Effector memory CD8-positive, alpha-beta T cell (primary cell): ENCODE data around the gene HOXB1.
A peak's percentile ranks its signal among the peaks of the same experiment; 100 is the strongest.

ENCODE experiments used
- ATAC-seq: fragments of 150-1000 bp; cut with Tn5 transposase; replicated peaks from 2 replicates; pipeline ENCODE4 v1.10.0; 2021; ENCODE audit warnings: mild to moderate bottlenecking, moderate library complexity
- DNase-seq, 3 experiments: peaks; one replicate each; pipeline ENCODE4 v3.0.0; 2021
- H3K27ac Mint-ChIP-seq, 2 donors: one replicate each; pipeline ENCODE4 v1.8.0; 2022; ENCODE audit warnings: mild to moderate bottlenecking in 2 of 2, mixed read lengths in 2 of 2, moderate library complexity in 2 of 2
- H3K27me3 Mint-ChIP-seq, 2 donors: one replicate each; pipeline ENCODE4 v1.8.0; 2022; ENCODE audit warnings: mixed read lengths in 2 of 2
- H3K36me3 Mint-ChIP-seq: one replicate; pipeline ENCODE4 v1.8.0; 2022; ENCODE audit warnings: mild to moderate bottlenecking, moderate library complexity, mixed read lengths; ENCODE audit not compliant: insufficient read depth
- H3K4me1 Mint-ChIP-seq, 2 donors: one replicate each; pipeline ENCODE4 v1.8.0; 2022; ENCODE audit warnings: low read depth in 2 of 2, mixed read lengths in 2 of 2
- H3K4me3 Mint-ChIP-seq, 2 donors: one replicate each; pipeline ENCODE4 v1.8.0; 2022; ENCODE audit warnings: mild to moderate bottlenecking in 2 of 2, mixed read lengths in 2 of 2, moderate library complexity in 2 of 2
- H3K9me3 Mint-ChIP-seq, 2 donors: one replicate each; pipeline ENCODE4 v1.8.0; 2022; ENCODE audit warnings: mixed read lengths in 2 of 2
- total RNA-seq, 9 experiments: gene quantifications; one replicate each; lab custom pipeline; 2026; lab: John Stamatoyannopoulos, UW

The HOXB1 gene
- total RNA-seq: 0 reads per million in 9 experiments

GRCh38 chr17:48530887-48531272, at the start of gene HOXB1:
Gene HOXB1, minus strand, starts transcription at chr17:48531011. Its CDS starts 107 bp downstream, at chr17:48530904.
- Mint-ChIP-seq H3K27me3 (peaks cover 10 to 24% of the 10 kb centered on the region in 2 donors), H3K36me3 (no peaks in the 10 kb centered on the region), H3K4me3 (no peak within 1 kb of the TSS), H3K4me1 (no peaks in the 10 kb centered on the region), H3K27ac (no peak within 1 kb of the TSS), H3K9me3 (no peaks in the 10 kb centered on the region)
- ATAC-seq (no peak), DNase-seq (no peak)

DNA sequence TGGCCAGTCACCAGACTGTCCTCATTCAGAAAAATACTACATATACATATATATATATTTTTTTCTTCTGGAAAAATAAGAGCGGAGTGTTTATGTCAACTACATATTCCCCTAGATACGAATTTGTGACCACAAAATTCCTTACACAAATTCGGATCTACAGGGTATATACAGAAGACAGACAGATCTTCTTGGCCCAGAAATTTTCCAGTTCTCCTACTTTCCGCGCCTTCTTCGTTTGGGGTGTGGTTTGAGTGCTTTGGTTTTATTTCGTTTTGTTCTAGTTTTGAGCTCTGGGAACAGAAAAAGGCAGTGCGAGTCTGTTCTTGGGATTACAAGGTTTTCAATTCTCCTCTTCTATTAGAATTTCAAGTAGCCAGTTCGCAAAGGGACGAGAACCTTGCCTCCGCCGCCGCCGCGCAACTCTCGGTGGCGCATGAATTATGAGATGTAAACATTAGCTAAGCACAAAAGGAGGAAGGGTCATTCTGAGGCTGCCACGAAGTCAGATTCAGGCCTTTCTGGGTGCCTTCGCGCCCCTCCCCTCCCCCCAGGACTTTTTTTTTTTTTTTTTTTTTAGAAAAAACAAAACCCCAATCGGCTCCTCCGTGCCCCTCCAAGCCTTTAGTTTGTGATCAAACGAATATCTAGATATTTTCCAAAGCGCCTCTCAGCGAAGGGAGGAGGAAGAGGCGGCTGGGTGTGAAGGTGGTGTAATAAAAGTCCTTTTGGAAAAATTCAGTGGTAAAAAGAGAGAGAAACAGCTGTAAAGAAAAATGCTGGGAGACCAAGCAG, 49.1 kb upstream of the HOXB1 start:
- Mint-ChIP-seq H3K9me3 (no peaks in the 10 kb centered on the region), H3K27ac (peak overlapping the region in 1 of 2 donors; percentile 92), H3K27me3 (peaks cover 51 to 64% of the 10 kb centered on the region in 2 donors), H3K4me1 (peaks cover 16% of the 10 kb centered on the region in 2 donors), H3K36me3 (peaks cover 12% of the 10 kb centered on the region), H3K4me3 (peak overlapping the region; percentile 90 to 94)
- ATAC-seq (no peak), DNase-seq (no peak)

- Mint-ChIP-seq H3K9me3 (no peaks in the 10 kb centered on the region), H3K4me1 (peaks cover 13 to 15% of the 10 kb centered on the region in 2 donors), H3K4me3 (peak overlapping the region; percentile 90 to 94), H3K27me3 (peaks cover 51 to 59% of the 10 kb centered on the region in 2 donors), H3K36me3 (peaks cover 12% of the 10 kb centered on the region), H3K27ac (peak overlapping the region in 1 of 2 donors; percentile 92)
- no peak for ATAC-seq
- no peak for DNase-seq
Measured at GRCh38 chr17:48579471-48579759, 48.6 kb upstream of the HOXB1 start.

DNA sequence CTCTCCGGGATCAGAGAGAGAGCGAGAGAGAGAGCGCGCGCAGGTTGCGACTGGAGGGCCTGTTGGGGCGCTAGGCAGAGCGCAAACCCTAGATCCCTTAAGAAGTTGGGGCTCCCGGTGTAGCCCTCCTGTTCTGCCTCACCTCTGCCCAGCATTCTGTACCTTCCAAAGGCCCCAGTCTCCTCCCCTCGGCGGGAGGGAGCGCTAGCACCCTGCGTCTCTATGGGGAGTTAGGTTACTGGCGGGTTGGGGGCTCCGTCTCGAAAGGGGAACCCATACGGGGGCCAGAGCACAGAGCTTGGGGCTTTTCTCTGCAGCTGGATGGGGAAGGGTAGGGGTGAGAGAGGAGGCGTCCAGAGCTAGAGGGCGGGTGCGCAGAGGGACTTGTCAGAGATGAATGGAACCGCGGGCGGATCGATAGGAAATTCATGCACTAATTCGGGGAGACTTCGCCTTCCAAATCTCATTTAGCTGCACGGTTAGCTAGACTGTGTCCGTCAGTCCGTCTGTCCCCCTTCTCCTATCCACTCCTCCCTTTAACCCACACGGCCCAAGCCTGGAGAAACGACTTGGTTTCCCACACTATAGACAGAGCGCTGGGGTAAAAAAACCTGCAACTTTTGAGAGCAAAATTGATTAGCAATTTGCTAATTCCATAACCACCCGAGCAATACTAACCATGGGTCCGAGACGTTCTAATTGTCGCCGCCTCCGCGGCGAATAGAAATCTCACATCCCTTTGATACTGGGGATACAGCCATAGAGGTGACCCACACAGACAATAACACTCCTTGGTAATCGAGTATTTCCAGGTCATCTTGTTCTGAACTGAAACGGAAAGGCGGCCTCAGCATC, 48.0 kb upstream of the HOXB1 start:
- DNase-seq: peak in 2 of 3 experiments; percentile 25 to 29
- peak; percentile 61 for ATAC-seq
- Mint-ChIP-seq H3K27me3 (peaks cover 47 to 53% of the 10 kb centered on the region in 2 donors), H3K9me3 (no peaks in the 10 kb centered on the region), H3K27ac (peak overlapping the region; percentile 86 to 92), H3K4me3 (peak overlapping the region; percentile 90 to 94), H3K4me1 (peaks cover 13 to 16% of the 10 kb centered on the region in 2 donors), H3K36me3 (peaks cover 12% of the 10 kb centered on the region)

DNA sequence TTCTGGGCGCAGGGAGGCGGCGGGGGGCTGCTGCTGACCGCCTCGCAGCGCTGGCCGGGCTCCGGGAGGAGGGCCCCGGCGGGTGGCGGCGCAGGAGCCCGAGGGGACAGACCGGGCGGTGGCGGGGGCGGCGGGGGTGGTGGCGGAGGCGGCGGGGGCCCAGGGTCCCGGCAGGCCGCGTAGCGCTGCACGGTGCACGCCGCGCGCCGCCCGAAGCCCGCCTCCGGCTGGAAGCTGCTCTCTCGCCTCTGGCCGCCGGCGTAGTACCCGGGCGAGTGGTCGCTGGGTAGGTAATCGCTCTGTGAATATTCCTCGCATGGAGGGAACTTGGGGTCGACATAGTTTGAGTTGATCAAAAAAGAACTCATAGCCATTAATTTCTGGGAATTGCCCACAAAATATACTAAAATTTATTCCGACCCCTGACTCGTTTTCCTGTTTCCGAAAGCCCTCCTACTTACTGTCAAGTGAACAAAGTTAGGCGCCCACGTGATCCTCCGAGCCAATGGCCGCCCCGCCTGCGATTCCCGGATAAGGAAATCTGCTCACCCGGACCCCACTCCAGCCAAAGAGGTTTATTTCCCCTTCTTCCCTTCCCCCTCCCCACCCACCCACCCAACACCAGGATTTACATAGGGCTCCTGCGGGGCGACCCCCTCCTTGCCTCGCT, 47.3 kb upstream of the HOXB1 start, which contains the start of gene HOXB4:
Gene HOXB4, minus strand, starts transcription at position 405 of the 670 bp plus-strand sequence. Its CDS starts 31 bp downstream, at position 374.
- Mint-ChIP-seq H3K27ac (peak within 1 kb of the TSS; percentile 86 to 92), H3K4me3 (peak within 1 kb of the TSS; percentile 90 to 94), H3K36me3 (peaks cover 12% of the 10 kb centered on the region), H3K9me3 (no peaks in the 10 kb centered on the region), H3K27me3 (peaks cover 39 to 45% of the 10 kb centered on the region in 2 donors), H3K4me1 (peaks cover 13 to 20% of the 10 kb centered on the region in 2 donors)
- ATAC-seq (peak; percentile 87), DNase-seq (peak; percentile 52 to 64 (median 55))

GRCh38 chr17:48577330-48577945, 46.6 kb upstream of the HOXB1 start:
- Mint-ChIP-seq H3K36me3 (peaks cover 9% of the 10 kb centered on the region), H3K27me3 (peaks cover 33 to 39% of the 10 kb centered on the region in 2 donors), H3K27ac (peak overlapping the region; percentile 53 to 92), H3K4me1 (peaks cover 13 to 20% of the 10 kb centered on the region in 2 donors), H3K4me3 (peak overlapping the region; percentile 90 to 94), H3K9me3 (no peaks in the 10 kb centered on the region)
- peak; percentile 22 for ATAC-seq
- no peak for DNase-seq

GRCh38 chr17:48576479-48577309, 45.9 kb upstream of the HOXB1 start:
- H3K4me1 Mint-ChIP-seq: peaks cover 10 to 20% of the 10 kb centered on the region in 2 donors

DNA sequence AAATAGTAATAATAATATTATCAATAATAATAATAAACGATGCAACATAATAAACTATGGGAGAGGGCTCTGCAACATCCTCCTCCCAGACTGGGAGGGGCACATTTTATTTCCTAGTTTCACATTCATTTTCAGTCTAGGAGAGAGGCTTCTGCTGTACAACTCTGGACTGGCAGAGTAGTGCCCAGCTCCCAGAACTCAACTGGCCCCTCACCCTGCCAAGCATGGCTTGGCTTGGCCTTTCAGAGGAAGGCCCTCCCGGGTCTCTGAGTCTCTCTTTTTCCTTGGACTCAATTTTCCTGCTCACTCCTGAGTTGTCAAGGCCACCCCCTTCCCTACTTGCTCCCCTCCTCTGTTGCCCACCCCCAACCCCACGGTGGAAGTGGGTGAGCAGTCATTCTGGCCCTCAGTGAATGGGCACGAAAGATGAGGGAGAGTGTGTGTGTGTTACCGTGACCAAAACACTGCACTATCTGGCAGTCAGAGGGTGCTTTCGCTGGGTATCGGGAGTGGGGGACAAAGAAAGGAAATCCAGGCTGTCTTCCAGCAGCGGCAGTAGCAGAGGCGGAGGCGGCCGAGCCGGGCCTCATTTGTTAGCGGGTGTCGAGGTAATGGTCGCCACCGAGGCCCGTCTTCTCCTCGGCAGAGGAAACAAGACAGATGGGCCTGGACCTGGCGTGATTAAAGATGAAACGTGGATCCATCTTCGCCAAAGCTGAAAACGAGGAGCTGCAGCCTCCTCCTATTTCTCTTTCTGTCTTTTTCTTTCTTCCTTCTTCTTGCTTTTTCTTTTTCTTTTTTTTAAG, 45.1 kb upstream of the HOXB1 start:
- Mint-ChIP-seq H3K4me1 (peaks cover 8 to 20% of the 10 kb centered on the region in 2 donors), H3K36me3 (peaks cover 9% of the 10 kb centered on the region), H3K9me3 (no peaks in the 10 kb centered on the region), H3K27ac (no peak overlapping the region), H3K27me3 (peaks cover 22 to 23% of the 10 kb centered on the region in 2 donors), H3K4me3 (no peak overlapping the region)
- ATAC-seq (no peak), DNase-seq (no peak)

More at GRCh38 chr17:48576479-48577309, 45.9 kb upstream of the HOXB1 start:
- no peak for DNase-seq
- peaks cover 30 to 32% of the 10 kb centered on the region in 2 donors for H3K27me3 Mint-ChIP-seq
- H3K36me3 Mint-ChIP-seq: peaks cover 9% of the 10 kb centered on the region
- H3K9me3 Mint-ChIP-seq: no peaks in the 10 kb centered on the region
- ATAC-seq: no peak
- peak overlapping the region in 1 of 2 donors; percentile 53 for H3K27ac Mint-ChIP-seq
- peak overlapping the region; percentile 90 to 94 for H3K4me3 Mint-ChIP-seq

DNA sequence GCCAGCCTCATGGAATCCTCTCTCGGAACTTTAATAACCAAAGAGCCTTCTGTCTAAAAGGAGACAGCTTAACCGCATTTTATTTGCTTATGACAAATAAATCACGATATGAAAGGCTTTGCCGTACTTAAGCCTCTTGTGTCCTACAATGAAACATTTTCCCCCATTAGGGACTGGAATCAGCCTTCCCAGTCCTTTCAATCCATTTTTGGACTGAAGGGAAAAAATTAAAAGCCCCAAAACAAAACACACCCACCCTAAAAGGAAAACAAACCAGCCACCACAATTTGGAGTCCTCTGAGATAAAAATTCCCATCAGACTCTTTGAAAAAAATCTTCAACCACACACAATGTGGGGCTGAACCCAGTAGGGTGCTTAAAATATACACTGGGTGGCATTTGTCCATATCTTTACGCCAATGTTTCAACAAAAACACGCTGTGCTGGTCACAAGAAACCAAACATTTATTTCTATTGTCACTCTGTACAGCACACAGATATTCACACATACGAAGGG, 44.3 kb upstream of the HOXB1 start:
- Mint-ChIP-seq H3K36me3 (peaks cover 7% of the 10 kb centered on the region), H3K27ac (no peak overlapping the region), H3K4me1 (peaks cover 8 to 20% of the 10 kb centered on the region in 2 donors), H3K9me3 (no peaks in the 10 kb centered on the region), H3K4me3 (no peak overlapping the region), H3K27me3 (peaks cover 14 to 16% of the 10 kb centered on the region in 2 donors)
- ATAC-seq (no peak), DNase-seq (no peak)

DNA sequence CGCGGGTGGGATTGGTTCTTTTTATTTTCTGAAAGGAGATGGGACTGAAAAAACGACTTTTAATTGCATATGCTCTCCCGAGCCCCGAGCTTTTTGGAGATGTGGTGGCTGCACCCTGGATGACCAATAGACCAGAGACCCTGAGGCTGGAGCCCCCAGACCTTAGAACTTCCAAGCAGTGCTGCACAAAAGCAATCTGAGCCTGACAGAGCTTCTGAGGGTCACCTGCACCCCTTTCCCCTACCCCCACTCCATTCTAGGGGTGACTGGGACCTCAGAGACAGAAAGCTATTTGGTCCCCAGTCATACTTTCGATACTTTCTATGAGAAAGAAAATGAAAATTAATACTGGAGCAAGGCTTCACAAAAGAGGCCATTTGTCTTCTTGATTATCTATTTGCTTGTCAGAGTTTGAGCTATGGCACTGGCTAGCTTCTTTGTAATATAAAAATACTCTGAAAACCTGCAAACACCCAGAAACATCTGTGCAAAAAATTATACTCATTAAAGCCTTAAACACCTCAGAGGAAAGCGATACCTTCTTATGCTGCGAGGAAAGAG, 43.8 kb upstream of the HOXB1 start:
- H3K27me3 Mint-ChIP-seq: peaks cover 9 to 10% of the 10 kb centered on the region in 2 donors
- H3K27ac Mint-ChIP-seq: no peak overlapping the region
- DNase-seq: no peak
- peaks cover 8 to 20% of the 10 kb centered on the region in 2 donors for H3K4me1 Mint-ChIP-seq
- no peak for ATAC-seq
- no peak overlapping the region for H3K4me3 Mint-ChIP-seq
- peaks cover 5% of the 10 kb centered on the region for H3K36me3 Mint-ChIP-seq
- no peaks in the 10 kb centered on the region for H3K9me3 Mint-ChIP-seq

GRCh38 chr17:48571826-48572417, 41.1 kb upstream of the HOXB1 start:
- no peaks in the 10 kb centered on the region for H3K27me3 Mint-ChIP-seq

More at GRCh38 chr17:48571826-48572417, 41.1 kb upstream of the HOXB1 start:
- Mint-ChIP-seq H3K27ac (no peak overlapping the region), H3K9me3 (no peaks in the 10 kb centered on the region), H3K36me3 (no peaks in the 10 kb centered on the region), H3K4me1 (peaks cover 0 to 9% of the 10 kb centered on the region in 2 donors), H3K4me3 (no peak overlapping the region)
- no peak for ATAC-seq
- DNase-seq: no peak
